HG03457 (cell line): Measurements from ENCODE around the gene DCAF4.
A peak's percentile ranks its signal among the peaks of the same experiment; 100 is the strongest.

Experiments used
- ATAC-seq: cut with Tn5 transposase; IDR thresholded peaks from one replicate; pipeline ENCODE4 v1.9.1; 2021; ENCODE audit warnings: moderate number of reproducible peaks; ENCODE audit not compliant: unreplicated experiment

DCAF4 gene

DNA sequence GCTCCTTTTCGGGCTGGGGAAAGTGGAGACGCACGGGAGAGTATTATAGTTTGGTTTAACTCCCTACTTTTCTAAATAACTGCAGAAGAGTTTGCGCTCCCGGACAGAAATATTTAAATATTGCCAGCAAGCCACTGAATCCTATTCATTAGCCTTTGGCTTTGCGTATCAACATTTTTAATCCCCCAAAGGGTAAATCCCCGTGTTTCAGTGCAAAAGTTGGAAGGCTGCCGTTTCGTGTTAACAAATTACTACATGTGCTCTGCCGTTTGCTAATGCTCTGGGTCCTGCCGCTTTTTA, 32.0 kb upstream of the DCAF4 start:
- ATAC-seq: no peak

DNA sequence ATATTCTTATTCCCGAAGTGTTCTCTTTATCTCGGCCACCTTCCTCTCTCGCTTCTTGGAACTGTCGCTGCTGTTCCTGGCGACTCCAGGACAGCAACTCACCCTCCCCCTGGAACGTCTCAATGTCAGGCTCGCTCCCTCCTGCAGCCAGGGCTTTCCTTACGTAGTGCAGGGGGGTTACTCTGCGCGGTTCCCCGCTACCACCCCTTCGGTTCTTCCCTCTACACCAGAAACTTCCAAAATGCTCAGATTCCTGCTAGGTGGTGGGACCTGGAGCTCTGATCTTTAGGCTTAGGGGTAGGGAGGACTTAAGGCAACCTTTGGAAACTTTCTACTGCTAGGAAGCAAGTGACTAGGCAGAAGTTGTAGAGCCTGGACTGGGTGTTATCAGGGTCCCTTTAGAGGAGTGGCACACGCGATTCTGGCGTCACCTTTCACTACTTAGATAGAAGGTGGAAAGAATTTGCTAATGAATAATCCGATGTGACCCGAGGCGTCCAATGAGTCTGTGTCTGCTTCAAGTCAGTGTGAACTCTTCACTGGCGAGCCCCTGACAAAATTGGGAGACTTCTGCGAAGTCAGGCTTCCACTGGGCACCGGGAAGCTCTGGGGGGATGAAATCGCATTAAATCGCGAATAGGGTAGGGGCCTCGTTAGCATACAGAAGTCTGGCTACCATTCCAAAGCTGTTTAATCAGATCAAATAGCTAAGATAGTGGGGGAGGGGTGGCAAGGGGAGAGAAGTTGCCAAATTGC, 31.5 kb upstream of the DCAF4 start:
- no peak for ATAC-seq

DNA sequence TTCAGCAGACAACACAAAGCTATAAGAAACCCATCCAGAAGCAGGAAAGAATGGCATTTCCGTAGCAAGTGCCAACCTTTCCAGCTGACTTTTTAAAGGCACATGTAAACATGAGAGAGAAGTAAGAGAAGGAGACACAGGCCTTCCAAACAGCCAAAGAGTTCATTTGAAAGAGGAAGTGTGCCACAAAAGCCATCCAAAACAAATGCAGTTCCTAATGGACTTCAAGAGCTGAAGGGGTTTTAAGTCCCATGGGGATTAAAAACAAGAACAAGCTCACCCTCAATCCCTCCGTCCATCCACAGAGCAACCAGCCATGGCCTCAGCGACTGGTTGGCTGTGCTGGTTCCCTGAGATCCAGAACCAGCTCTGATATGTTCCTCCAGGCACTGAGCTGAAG, 27.8 kb upstream of the DCAF4 start:
- ATAC-seq: no peak

DNA sequence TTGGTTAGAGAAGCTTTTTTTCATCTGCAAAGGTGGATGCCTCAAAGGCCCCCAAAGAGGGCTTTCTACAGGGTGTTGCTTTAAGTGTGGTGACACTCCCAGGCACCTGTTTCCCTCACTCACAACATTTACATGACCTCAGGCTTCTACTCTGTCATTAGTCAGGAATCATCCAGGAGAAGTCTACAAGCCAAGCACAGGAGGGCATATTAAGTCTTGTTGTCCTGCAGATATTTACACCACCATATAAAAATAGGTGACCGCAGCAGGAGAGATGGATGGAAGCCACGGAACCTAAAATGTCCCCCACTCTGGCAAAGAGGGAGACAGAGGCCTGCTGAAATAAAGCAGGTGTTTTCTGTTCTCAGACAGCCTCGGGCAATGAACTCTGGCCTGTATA, 24.9 kb upstream of the DCAF4 start:
- ATAC-seq: no peak

DNA sequence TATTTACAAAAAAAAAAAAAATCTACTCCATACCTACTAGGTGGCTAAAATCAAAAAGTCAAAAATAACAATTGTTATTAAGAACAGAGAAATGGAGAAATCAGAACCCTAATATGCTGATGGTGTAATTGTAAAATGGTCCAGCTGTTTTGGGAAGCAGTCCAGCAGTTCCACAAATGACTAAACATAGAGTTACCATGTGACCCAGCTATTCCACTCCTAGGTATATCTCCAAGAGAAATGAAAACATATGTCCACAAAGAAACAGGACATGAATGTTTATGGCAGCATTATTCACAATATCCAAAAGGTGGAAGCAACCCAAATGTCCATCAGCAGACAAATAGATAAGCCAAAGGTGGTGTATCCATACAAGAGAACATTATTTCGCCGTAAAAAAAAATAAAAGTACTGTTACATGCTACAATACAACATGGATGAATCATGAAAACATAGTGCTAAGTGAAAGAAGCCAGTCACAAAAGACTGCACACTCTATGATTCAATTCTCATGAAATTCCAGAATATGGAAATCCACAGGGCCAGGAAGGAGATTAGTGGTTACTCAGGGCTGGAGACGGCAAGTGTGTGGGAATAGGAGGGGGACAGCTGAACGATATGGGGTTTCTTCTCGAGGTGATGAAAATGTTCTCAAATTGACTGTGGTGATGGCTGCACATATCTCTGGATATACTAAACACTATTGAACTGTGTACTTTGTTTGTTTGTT, 23.3 kb upstream of the DCAF4 start:
- ATAC-seq: no peak

DNA sequence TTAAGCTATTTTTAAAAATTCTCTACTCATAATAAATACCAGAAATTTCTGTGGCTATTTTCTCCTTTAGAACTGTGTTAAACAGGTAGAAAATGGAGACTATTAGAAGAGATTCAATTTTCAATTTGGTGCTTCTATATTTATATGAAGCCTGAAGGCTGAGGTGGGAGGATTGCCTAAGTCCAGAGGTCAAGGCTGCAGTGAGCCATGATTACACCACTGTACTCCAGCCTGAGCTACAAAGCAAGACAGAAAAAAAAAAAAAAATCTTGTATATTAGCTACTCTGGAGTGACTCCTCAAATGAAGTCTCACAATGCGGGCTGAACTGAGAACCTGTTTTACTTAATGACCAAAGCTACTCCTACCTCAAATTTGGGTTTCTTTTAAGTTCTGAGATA, 22.5 kb upstream of the DCAF4 start:
- no peak for ATAC-seq

DNA sequence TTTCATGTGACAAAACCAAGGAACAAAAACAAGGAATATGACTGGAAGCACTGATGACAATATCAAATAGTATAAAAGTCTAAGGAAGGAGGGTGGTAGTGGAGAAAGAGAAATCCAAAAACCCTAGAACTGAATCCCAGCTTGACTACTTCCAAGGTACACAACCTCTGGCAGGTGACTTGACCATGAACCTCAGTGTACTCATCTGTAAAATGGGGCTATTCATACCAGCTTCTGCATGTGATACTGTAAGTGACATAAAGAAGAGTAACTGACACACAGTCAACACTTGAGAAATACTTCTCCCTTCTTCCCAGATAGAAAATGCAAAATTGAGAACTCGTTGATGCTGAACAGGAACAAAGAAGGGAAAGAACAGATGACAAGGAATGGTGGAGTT, 22.0 kb upstream of the DCAF4 start:
- no peak for ATAC-seq

DNA sequence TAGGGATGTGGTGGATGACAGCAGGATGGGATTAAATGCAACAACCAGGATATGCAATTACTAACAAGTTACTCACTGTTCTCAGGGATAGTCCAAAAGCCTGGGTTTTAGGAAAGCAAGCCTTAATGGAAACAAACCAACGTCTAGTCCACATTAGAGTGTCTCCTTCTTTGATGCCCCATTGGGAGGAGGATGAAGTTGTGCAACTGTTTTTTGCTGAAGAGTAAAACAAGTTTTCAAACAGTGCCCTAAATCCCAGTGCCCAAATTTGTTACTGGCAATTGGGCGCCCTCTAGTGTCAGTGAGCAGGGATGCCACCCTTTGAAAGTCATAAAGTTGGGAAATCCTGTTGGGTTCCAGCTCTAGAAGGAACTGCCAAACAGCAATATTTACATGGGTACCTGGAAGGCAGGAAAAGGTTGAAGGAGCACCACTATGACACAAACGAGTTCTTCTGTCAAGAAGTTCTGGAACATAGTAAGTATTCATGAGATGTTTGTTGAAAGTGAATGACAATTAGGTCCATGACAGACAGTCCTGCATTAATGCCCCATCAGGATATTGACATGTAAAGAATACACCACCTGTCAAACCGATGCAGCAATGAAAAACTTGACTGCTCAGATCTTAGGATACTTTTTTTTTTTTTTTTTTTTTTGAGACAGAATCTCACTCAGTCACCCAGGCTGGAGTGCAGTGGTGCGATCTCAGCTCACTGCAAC, 21.3 kb upstream of the DCAF4 start:
- ATAC-seq: no peak

DNA sequence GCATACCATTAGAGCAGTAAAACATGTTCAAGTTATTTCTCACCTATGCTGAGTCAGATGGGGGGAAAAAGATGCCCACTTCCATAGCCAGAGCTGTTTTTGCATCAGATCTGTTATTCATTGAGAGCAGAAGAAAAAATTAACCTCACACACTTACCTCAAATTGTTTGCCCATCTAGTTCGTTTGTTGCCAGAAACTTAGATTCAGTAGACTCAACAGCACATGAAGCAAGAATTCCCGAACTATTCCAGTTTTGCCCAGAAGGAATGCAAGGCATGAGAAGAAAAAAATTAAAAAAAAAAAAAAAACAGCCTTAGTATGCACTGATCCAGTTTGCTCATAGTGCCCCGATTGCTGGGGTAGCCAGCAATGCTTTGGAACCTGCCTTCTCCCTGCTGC, 19.9 kb upstream of the DCAF4 start:
- ATAC-seq: no peak

DNA sequence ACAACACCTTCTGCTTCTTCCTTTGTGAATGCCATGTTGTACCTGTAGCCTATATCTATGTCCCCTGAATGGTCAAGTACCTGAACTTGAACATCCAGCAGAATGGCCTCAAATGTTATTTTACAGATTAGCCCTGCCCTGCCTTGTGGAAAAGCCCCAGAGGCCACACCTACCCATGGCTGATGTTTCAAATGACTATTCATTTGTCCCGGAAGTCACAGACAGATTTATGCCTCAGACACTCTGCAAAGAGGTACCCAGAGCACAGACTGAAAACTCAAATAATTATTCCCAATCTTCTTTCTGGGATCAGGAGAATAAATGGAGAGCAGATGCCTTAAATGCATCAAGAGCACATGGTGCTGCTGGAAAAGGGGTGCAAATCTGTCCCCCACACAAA, 19.4 kb upstream of the DCAF4 start:
- ATAC-seq: no peak

DNA sequence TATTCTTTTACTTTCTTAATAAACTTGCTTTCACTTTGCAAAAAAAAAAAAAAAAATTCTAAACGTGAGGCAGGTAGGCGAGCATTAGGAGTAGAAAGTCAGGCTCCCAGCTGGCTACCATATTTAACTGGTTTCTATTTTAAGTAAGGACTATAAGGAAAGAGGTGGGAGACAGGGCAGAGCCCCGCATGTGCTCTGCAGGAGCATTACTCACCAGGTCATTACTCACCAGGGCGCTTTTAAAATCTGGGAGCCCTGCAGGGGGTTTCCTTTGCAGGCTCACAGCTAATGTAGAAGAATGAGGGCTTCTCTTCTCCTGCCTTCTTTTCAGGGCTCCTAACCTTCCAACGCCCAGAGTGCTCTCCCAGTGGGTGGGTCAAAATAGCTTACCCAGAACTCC, 18.4 kb upstream of the DCAF4 start:
- no peak for ATAC-seq

DNA sequence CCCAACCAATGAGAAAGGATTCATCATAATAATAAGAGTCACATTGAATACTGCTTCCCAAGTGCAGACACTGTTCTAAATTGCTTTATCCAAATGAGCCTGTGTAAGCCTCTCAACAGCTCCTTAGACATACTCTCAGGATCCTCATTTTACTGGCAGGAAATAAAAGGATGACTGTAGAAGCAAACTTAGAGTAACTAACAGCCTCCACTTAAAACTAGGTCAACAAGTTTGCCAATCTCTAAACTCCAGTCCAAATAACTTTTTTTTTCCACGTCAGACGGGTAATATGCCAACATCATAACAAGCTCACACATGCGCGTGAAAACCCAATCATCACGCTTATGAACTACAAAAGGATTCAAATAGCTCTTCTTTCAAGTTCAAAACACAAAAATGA, 17.1 kb upstream of the DCAF4 start:
- no peak for ATAC-seq

DNA sequence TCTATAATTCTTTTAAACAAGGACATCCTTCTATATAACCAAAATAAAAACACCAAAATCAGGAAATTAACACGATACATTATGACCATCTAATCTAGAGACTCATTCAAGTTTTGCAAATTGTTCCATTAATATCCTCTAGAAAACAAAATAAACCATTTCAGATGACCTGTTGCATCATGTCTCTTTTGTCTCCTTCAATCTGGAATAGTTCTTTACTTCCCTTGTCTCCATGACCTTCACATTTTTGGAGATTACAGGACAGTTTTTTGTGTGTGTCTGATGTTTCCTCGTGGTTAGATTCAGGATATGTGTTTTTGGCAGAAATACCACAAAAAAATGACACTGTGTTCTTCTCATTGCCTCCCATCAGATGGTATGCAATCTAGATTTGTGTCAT, 12.5 kb upstream of the DCAF4 start:
- no peak for ATAC-seq

DNA sequence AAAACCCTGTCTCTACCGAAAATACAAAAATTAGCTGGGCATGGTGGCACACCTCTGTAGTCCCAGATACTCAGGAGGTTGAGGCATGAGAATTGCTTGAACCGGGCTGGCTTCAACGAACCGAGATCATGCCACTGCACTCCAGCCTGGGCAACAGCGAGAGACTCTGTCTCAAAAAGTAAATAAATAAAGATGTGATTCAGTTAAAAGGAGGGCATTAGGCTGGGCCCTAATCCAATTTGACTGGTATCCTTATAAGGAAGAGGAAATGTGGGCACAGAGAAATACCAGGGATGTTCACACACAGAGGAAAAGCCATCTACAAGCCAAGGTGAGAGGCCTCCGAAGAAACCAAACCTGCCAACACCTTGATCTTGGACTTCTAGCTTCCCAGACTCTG, 10.1 kb upstream of the DCAF4 start:
- no peak for ATAC-seq

DNA sequence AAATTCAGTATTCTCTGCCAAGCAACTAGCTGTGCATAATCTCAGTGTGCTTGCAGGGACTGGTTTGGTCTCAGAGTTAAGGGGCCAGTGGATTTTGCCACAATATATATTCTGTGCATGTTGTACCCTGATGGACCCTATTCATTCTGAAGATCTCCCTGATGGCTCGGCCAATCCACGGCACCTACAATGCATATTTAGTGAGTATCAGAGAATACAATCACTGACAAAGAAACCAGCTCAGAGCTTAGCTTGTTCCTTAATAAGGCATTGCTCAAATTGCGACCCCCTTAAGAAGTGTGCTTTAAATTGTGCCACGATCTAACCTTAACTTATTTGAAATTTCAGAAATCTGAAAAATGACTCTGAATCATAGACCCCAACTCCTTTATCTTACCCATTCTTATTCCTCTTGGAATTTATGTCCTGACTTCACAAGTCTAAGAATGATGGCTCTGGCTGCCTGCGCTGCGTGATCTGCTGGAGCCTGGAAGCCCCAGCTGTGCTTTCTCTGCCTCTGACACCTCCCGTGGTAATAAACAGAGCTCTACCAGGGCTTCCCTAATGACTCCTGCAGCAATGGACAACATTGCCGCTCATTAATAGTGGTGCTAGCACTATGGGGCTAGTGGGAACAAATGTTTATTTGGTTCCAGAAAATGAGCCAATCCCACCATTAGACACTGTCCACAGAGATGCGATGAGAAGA, 9.0 kb upstream of the DCAF4 start:
- no peak for ATAC-seq

DNA sequence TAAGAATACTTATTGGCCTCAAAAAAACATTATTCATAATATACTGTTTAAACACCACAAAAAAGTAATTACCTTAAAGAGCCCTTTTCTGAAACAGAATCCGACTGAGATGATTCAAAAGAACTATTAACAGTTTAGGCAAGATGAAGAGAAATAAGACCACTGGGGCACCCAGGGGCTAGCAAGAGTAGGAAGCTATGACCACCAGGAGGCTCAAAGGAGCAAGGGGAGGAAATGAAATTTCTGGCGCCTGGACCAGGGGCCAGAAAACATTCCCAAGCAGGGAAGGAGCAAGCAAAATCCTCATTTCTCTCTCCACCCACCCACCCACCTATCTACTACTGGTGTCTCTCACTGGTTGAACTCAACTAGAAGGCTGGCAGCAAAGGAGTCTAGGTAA, 6.3 kb upstream of the DCAF4 start:
- no peak for ATAC-seq

DNA sequence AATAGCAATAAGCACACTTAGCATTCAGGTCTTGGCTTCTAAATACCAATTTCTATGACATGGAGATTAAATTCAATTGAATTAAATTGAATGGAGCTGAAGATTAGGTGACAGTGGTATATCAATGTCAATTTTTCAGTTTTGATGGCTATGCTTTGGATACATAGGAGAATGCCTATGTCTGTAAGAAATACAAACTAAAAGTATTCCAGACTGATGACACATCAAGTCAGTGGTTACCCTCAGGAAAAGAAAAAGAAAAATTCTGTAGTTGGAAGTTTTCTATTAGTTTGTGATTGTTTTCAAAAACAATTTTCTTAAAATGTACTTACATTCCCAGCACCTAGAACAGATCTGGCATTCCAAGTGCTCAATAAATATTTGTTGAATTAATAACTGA, 4.9 kb upstream of the DCAF4 start:
- ATAC-seq: no peak

DNA sequence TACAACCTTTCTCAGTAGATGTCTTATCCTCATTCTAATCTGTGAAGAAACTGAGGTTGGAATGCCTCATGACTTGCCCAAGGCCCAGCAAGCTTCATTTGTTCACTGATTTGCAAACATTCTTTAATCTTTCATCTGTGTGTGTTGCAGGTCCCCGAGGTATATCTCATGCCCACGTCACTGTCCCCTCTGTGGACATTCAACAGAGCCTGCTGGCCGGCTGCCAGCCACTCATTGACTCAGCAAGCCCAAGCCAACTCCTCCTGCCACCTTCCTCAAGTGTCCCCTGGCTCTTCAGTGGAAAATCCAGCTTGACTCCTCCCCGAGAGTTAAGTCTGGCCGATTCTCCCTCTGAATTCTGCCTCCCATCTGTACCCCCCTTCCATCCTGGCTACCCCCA, 1.9 kb upstream of the DCAF4 start:
- no peak for ATAC-seq

DNA sequence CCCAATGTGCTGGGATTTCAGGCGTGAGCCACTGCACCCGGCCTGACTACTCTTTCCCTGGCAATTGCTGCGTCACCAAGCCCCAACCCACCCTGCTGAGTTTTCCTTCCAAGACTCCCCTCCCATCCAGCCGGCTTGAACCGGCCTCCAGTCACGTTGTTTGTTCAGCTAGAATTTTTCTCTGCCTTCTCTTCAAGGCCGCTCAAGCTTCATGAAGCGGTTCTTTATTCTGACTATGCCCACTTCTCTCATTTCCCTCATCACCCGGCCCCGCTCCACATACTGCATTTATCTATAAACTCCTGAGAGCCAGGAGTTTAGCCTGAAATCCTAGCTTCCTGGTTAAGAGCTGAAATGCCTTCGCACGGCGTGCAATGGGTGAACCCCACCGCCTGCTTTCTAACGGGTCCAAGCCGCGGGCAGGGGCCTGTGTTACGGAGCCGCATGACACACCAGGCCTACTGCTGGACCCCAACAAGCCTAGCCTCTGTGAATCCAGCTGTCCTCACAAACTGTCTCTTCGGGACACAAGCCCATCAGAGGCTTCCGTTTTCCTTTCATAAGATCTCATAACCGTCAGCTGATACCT, 999 bp upstream of the DCAF4 start:
- no peak for ATAC-seq

DNA sequence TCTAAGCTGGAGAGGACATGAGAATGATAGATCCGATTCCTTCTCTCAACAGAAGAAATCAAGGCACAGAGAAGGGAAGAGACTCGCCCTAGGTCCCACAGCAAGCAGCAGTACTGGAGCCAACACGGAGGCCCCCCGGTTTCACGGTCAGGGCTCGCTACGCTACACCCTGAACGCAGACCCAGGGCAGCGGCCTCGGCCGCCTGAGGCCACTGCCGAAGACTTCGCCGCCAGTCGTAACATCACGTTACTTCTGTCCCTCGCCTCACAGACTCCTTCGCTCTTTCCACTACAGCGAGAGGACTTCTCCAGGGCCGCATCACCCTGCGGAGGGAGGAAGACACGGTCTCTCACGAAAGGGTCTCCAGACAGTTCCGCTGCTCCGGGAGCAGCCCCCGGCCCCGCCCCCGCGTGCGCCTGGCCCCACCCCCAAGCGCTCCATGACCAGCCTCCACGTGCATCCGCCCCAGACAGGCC, 411 bp upstream of the DCAF4 start:
- ATAC-seq: peak; percentile 12

DNA sequence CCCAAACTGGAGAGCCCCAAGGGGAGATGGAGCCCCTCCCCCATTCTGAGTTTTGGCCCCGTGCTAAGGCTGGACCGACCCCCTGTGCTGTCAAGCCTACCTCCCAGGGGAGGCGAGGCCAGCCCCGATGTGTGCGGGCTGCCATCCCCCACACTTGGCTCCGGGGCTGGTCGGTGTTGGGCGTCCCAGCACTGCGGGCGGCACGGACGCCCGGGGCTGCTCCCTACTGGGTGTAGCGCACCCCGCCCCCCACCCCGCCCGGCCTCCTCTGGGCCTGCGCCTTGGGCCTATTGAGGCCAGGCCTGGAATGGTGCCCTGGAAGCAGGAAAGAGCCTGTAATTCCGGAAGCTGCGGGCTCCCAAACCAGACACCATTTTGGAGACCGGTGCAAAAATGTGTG, 2.6 kb downstream of the DCAF4 start:
- ATAC-seq: no peak
